Thoracic aorta endothelial cell (primary cell): ENCODE results near the gene SEMA4G. TPM values are rescaled to one million over a fixed set of nuclear protein-coding genes. Genes with fewer than 3 reads are reported as not detected.

ENCODE experiments used
- small RNA-seq: library from RNA; depleted of rRNA; stranded (forward); fragments of <200 nt; gene quantifications from one replicate; pipeline ENCODE3, GENCODE V24; 2012
- total RNA-seq: library from RNA; depleted of rRNA; stranded (reverse); fragments of >200 nt; gene quantifications from 2 replicates; pipeline ENCODE4 v1.2.3, GENCODE V29; 2012

SEMA4G gene
- total RNA-seq = 1.5 and 1.6 TPM in 2 replicates

GRCh38 chr10:100969187-100970075 lies at the start of gene SEMA4G:
Gene SEMA4G (plus strand): TSS chr10:100969504. CDS start chr10:100972913, 3,409 bp downstream.

GRCh38 chr10:100986952-100987684 lies 17.8 kb downstream of the SEMA4G start, which contains the start of the genes MRPL43 and TWNK:
Gene MRPL43 (minus strand): TSS chr10:100987497. CDS start chr10:100987443, 54 bp downstream.
Gene TWNK (plus strand): TSS chr10:100987543. CDS start chr10:100988211, 668 bp downstream.

GRCh38 chr10:100999742-101000126 lies 30.4 kb downstream of the SEMA4G start, which contains the start of gene LZTS2:
Gene LZTS2 (plus strand): TSS chr10:100999808. CDS start chr10:101002539, 2,731 bp downstream.

Small RNAs within 50 kb of the gene (small RNA-seq; reads per million reads assigned to genes)
- gene MIR608 = not detected

Other genes starting within 250 kb of the SEMA4G start
- gene PAX2, start 223.9 kb upstream of the SEMA4G start, total RNA-seq = not detected in 2 replicates
- gene SLF2, start 56.5 kb upstream of the SEMA4G start, total RNA-seq = 39.2 and 41.2 TPM in 2 replicates
- 45.1 and 48.6 TPM in 2 replicates for gene MRPL43, start 18.0 kb downstream of the SEMA4G start, total RNA-seq
- 7.6 and 9.2 TPM in 2 replicates for gene TWNK, start 18.0 kb downstream of the SEMA4G start, total RNA-seq
- 38.6 and 52.3 TPM in 2 replicates for gene LZTS2, start 30.3 kb downstream of the SEMA4G start, total RNA-seq
- 0.50 and 0.53 TPM in 2 replicates for gene PDZD7, start 61.6 kb downstream of the SEMA4G start, total RNA-seq
- gene SFXN3, start 61.7 kb downstream of the SEMA4G start, total RNA-seq = 73.4 and 84.9 TPM in 2 replicates
- 2.4 and 2.9 TPM in 2 replicates for gene KAZALD1, start 92.5 kb downstream of the SEMA4G start, total RNA-seq
- gene TLX1, start 161.8 kb downstream of the SEMA4G start, total RNA-seq = 0.40 TPM in 1 of 2 replicates, not detected in the other